Activated CD8-positive, alpha-beta memory T cell treated with anti-CD3 and anti-CD28 coated beads for 36 hours (primary cell): ENCODE results near the gene GRM4. TPM values are rescaled to one million over a fixed set of nuclear protein-coding genes. Genes with fewer than 3 reads are reported as not detected.

ENCODE experiments used
- CTCF ChIA-PET: fragments of 350-600 bp; sonication (Branson Sonifier 250); formaldehyde crosslinking; loops from one replicate; lab custom pipeline; 2021; ENCODE audit warnings: antibody characterized with exemption; lab: Charles Lee
- POLR2A ChIA-PET: fragments of 350-600 bp; sonication (Branson Sonifier 250); formaldehyde crosslinking; loops from one replicate; lab custom pipeline; 2021; ENCODE audit warnings: antibody characterized with exemption; lab: Charles Lee
- total RNA-seq, 2 experiments: library from RNA; stranded (reverse); gene quantifications; one replicate each; pipeline ENCODE4 v1.2.3, GENCODE V29; 2021

GRM4 gene
- total RNA-seq, 2 experiments from 2014 or later, result 0.08 TPM

DNA sequence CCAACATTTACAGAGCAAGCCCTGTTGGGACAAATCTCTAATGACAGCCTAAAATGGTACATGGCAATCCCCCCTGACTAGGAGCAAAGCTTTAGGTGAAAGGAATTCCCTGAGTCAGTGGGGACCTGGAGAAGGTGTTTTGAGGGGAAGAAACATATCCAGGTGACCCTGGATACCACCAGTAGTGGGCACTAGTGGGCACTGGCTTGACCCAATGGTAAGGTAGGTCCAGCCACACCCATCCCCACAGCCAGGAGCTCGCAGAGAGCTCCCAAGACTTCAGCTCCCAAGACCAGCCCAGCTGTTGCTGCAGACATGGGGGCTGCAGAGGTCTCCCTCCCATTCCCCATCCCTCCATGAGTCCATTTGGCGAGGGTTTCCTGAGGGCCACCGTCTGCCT lies 19.5 kb downstream of the GRM4 start:
- ChIA-PET CTCF (interaction anchor here (0.6 to 0.9 kb wide), 2 partner anchors 37 to 102 kb away, joined by 3 to 4 read pairs; no protein-coding TSS in a partner anchor), POLR2A (no interaction called here)

GRCh38 chr6:34125939-34126338 lies 19.9 kb downstream of the GRM4 start:
- ChIA-PET POLR2A (no interaction called here), CTCF (interaction anchor here (0.9 kb wide), 1 partner anchor 38 kb away, joined by 4 read pairs; no protein-coding TSS in a partner anchor)

DNA sequence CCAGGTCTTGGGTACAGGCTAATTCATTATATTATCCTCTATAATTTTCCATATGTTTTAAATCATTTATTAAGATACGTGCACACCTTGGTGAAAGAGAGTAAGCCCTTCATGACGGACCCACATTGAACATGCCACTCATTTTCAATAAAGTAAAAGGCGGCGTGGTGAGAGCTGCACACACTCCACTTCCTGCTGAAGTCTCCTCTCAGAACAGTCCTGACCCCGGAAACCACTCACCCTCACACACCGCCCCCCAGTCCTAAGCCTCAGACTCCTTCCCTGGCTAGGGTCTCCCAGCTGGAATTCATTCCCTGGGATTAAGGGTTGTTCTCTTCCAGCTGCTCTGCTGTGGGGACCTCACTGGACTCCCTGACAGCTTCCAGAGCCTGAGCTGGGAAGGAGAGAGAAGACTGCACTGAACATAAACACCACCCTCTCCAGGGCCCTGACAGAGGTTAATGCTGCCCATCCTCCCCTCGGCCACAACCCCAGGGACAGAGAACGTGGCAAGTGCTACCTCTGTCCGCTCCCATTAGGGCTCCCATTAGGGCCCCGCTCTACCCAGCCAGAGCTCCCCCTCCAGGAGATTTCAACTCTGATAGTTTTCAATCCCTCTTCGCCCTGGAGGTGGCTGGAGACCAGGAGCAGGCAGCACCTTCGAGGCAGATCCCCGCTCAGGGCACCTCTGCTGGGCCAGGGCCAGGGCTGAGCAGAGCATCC lies 24.8 kb downstream of the GRM4 start:
- ChIA-PET POLR2A (no interaction called here), CTCF (no interaction called here)

GRCh38 chr6:34115915-34116314 lies 30.0 kb downstream of the GRM4 start:
- ChIA-PET POLR2A (no interaction called here), CTCF (no interaction called here)

GRCh38 chr6:34115403-34115795 lies 30.5 kb downstream of the GRM4 start:
- POLR2A ChIA-PET, result no interaction called here
- CTCF ChIA-PET, result no interaction called here

DNA sequence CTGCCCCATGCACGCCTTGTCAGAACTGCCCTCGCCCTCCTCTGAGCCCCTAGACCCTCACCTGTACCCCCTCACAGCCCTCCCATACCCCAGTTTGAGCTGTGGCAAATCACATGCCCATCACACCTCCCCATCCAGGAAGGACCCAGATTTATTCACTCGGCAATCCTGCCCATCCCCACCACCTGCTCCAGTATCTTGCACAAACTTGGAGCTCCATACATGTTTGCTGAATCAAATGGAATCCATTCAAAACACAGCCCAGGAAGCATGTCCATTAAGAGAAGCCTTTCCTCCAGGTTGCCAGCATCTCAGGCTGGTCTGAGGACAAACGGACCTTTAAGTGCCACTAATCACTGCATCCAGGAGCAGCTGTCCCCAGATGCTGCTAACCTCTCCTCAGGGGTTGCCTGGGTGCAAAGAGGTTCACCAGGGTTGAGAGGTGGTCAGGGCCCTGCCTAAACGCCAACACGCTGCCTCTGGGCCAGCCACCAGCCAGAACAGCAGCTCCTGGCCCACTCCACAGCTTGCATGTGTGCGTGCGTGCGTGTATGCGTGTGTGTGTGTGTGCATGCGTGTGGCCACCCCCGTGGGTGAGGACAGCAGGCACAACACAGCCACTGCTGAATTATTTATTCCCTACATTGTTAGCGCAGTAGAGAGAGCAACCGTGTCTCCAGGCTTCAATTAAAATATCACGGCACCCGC lies 31.0 kb downstream of the GRM4 start:
- CTCF ChIA-PET, result no interaction called here

GRCh38 chr6:34113532-34113931 lies 32.4 kb downstream of the GRM4 start:
- CTCF ChIA-PET, result interaction anchor here (0.5 to 0.6 kb wide), 2 partner anchors 15 to 545 kb away, joined by 3 read pairs; no protein-coding TSS in a partner anchor
- POLR2A ChIA-PET, result no interaction called here

More for the DNA sequence above, 31.0 kb downstream of the GRM4 start:
- POLR2A ChIA-PET, result no interaction called here

DNA sequence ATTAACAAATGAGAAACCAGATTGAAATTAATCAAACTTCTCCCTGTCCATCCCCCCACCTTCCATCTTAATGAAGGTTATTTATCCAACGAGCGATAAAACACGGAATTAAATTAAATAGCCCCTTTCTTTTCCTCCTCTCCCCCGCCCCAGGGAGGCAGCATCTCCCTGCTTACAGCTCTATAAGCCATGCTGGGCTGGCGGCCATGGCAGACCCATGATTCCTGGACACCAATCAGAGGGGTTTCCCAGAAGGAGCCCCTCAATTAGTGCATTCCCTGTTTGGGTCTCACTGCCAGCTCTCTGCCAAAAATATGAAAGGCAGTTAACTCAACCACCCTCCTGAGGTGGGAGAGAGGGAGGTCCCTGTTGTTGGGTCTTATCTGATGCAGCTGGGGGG lies 33.8 kb downstream of the GRM4 start:
- ChIA-PET CTCF (no interaction called here), POLR2A (no interaction called here)

DNA sequence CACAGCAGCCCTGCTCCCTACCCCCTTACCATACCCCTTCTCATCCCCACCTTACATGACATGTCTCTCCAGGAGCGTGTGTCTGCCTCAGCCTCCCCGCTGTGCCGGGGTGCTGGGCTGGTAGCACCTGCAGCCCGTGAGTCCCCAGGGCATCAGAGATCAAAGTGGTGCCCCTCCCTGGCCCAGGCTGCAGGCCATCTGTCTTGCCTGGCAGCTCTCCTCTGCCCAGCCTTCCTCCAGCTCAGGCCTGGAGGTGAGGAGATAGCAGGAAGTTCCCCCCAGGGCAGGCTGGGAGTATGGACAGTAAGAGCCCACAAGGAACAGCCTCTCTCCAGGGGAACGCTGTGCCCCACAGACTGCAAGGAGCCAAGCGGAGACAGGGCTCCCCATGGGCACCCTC lies 35.3 kb downstream of the GRM4 start:
- CTCF ChIA-PET, result no interaction called here

DNA sequence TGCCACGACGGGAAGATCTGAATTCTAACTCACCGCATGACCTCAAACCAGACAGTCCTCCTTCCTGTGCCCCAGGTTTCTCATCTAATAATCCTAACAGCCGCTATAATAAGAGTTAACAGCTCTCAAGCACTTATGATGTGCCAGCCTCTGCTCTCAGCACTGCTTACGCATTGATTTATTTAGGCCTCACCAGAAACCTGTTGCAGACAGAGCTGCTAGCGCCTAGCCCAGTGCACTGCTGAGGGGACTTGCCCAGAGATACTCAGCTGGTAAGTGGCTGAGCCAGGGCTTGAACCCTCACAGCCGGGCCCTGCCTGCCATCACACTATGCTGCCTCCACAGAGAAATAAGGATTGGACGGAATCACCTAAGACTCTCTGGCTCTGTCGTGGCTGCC lies 37.7 kb downstream of the GRM4 start:
- POLR2A ChIA-PET, result no interaction called here
- CTCF ChIA-PET, result no interaction called here

More for the DNA sequence above, 35.3 kb downstream of the GRM4 start:
- POLR2A ChIA-PET, result no interaction called here

DNA sequence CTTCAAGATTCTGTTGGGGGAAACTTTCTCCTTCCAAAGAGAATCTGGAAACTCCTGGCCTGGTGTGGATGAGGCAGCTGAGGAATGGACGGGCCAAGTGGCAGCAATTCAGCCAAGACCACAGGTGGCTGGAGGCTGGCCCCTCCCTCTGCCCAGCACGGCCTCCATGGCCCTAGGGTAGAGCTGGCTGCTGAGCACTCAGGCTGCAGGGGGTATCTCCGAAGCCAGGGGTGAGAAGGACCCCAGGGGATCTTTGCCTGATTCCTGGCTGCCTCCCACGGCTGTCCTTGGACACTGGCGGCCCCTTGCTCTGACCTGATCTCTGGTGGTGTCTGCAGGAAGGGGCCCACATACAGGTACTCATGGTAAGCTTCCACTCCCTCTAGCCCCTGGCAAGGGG lies 39.0 kb downstream of the GRM4 start:
- ChIA-PET POLR2A (no interaction called here), CTCF (no interaction called here)

DNA sequence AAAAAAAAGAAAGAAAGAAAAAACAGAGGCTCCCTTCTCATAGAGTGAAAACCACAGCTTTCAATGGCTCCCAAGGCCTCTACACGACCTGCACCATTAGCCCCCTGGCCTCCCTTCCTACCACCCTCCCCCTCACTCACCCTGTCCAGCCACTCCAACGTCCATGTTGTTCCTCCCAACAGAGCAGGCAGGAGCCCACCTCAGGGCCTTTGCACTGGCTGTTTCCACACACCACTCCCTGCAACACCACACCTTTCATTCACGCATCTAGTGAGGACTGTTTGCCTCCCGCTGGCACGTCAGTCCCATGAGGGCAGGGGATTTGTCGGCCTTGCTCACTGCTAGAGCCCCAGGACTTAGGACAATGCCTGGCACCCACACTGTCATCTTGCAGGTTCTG lies 39.5 kb downstream of the GRM4 start:
- POLR2A ChIA-PET, result no interaction called here
- CTCF ChIA-PET, result no interaction called here

- POLR2A ChIA-PET, result no interaction called here
Measured at GRCh38 chr6:34104628-34105027, 41.3 kb downstream of the GRM4 start.

DNA sequence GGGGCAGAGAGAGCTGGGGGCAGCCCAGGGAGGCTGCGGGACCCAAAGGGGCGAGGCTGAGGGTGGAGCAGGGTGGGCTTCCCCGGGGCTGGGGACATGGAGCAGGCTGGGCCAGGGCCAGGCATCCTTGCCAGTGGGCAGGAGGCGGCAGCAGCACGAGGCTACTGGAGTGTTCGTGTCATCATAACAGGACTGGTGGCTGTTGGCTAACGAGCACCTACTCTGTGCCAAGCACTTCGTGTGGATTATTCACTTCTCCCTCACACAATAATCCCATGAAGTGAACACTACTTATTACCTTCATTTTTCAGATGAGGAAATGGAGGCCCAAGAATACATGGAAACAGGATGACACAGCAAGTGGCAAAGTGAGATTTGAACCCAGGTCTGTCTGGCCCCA lies 41.7 kb downstream of the GRM4 start:
- ChIA-PET CTCF (no interaction called here), POLR2A (no interaction called here)

More at GRCh38 chr6:34104628-34105027, 41.3 kb downstream of the GRM4 start:
- CTCF ChIA-PET, result no interaction called here

DNA sequence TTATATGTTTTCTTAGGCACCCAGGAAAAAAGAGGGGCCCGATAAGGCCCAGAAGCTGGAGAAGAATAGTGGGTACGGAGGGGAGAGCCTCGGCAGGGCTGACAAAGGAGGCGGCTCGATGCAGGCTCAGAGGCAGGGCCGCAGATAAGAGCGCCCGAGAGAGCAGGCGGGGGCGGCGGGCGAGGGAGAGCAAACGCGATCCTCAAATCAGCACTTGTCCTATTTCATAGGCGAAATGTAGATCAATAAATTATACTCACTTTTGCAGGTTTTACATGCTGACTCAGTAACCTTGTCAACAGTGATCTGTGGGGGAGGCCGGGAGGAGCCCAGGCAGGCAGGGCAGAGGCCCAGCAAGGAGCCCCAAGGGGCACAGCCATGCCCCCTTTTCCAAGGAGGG lies 42.6 kb downstream of the GRM4 start:
- ChIA-PET CTCF (no interaction called here), POLR2A (no interaction called here)

DNA sequence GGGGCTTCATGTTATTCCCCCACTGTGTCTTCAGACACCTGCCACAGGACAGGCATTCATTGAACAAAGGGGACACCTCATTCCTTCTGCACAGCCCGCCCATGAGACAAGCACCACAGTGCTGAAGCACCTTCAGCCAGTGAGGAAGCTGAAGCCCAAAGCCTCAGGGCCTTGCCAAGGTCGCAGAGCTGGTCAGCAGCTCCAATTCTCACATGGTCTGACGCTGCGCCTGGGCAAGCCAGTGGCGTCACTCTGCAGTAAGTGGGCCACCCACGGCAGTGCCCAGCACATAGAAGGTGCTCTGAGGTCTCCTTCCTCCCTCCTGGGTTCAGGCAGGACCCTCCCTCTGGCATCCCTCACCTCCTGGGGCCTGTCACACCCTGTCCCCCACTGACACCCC lies 43.2 kb downstream of the GRM4 start:
- POLR2A ChIA-PET, result no interaction called here
- CTCF ChIA-PET, result no interaction called here

- CTCF ChIA-PET, result no interaction called here
- POLR2A ChIA-PET, result no interaction called here
Measured at GRCh38 chr6:34102099-34102656, 43.7 kb downstream of the GRM4 start.

DNA sequence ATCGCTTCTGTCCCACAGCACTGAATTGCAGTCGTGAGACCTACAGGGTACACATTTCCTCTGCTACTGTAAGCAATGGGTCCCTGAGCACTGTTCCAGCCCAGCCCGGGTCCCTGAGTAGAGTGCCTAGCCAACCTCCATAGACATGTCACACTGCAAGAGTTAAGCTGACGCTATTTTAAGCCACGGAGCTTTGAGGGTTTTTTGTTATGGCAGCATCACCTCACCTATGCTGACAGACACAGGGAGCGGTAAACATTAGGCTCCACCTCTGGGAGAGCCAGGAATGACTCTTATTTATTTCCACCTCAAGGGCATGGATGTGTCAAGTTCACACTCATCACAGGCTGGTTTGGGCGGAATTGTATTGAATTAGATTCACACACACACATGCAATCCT lies 45.1 kb downstream of the GRM4 start:
- POLR2A ChIA-PET, result no interaction called here

DNA sequence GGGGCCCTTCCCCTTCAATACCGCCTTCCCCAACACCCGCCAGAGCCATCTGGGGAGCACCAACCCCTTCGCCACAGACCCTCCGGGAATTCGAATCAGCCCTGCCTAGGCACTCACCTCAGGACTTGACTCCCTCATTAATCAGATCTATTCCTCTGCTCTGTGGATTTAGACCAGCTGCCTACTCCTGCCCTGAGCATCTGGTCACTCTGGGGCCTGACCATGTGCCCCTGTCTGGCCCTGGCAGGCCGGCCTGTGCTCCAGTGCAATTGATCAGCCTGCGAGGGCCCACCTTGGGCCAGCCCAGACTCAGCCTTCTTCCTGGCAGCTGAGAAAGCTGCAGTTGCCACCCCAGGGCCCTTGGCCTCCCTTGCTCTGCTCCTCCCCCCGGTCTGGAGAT lies 46.0 kb downstream of the GRM4 start:
- POLR2A ChIA-PET, result no interaction called here
- CTCF ChIA-PET, result no interaction called here

More for the DNA sequence above, 45.1 kb downstream of the GRM4 start:
- CTCF ChIA-PET, result no interaction called here

DNA sequence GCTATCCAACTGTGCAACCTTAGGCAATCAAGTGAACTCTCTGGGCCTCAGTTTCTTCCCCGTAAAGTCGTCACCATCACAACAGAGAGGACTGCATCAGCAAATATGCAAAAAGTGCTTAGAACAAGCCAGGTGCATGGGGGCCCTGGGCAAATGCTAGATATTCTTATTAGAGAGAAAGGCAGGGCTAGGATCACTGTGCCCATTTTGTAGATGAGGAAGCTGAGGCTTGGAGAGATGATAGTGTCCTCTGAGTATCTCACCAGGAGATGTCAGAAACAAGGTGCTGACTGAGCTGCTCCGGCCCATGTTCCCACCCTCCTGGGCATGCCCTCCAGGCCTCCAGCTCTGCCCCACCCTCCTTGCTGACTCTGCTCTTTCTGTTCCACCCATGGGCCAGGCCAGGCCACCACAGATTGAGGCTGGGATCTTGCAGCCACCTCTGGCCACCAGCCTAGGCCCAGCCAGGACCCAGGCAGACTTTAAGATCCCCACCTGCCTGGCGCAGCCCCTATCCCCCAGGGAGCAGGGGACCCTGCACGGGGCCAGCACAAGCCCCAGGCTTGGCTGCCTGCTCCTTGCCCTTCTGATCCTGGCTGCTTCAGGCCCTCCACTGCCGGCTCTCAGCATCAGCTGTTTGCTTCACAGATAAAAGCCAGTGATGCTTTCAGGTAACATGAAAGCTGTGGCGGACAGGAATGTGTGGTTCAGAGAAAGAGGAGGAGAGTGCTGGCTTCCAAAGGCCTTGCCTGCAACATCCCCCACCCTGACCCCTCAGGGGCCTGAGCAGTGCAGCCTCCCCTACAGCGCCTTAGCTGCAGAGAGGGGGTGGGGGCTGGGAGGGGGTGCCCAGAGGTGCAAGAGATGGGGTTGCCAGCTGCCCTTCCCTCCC lies 47.6 kb downstream of the GRM4 start:
- CTCF ChIA-PET, result no interaction called here

More for the DNA sequence above, 47.6 kb downstream of the GRM4 start:
- POLR2A ChIA-PET, result no interaction called here
